ENCODE measurements around the gene CYP4F22. TPM values are rescaled to one million over a fixed set of nuclear protein-coding genes. Genes with fewer than 3 reads are reported as not detected.

Gene CYP4F22
- total RNA-seq, 1 experiment from 2014 or later, result 4.9 TPM

DNA sequence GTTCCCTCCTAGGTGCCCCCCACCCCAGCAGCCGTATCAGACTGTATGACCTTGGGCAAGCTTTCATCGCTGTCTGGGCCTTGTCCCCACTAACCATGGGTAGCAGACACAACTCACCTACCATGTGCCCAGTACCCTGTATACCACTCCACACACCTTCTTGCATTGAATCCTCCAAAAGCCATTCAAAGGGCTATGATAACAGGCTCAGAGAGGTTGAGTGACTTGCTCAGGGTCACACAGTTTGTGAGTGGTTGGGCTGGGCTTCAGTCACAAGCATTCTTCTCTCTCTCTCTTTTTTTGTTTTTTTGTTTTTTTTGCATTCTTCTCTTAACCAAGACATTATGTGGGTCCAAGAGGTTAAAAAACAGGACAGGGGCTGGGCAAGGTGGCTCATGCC, 46.6 kb upstream of the CYP4F22 start (continued):
- TF ChIP-seq, protein P1, sequence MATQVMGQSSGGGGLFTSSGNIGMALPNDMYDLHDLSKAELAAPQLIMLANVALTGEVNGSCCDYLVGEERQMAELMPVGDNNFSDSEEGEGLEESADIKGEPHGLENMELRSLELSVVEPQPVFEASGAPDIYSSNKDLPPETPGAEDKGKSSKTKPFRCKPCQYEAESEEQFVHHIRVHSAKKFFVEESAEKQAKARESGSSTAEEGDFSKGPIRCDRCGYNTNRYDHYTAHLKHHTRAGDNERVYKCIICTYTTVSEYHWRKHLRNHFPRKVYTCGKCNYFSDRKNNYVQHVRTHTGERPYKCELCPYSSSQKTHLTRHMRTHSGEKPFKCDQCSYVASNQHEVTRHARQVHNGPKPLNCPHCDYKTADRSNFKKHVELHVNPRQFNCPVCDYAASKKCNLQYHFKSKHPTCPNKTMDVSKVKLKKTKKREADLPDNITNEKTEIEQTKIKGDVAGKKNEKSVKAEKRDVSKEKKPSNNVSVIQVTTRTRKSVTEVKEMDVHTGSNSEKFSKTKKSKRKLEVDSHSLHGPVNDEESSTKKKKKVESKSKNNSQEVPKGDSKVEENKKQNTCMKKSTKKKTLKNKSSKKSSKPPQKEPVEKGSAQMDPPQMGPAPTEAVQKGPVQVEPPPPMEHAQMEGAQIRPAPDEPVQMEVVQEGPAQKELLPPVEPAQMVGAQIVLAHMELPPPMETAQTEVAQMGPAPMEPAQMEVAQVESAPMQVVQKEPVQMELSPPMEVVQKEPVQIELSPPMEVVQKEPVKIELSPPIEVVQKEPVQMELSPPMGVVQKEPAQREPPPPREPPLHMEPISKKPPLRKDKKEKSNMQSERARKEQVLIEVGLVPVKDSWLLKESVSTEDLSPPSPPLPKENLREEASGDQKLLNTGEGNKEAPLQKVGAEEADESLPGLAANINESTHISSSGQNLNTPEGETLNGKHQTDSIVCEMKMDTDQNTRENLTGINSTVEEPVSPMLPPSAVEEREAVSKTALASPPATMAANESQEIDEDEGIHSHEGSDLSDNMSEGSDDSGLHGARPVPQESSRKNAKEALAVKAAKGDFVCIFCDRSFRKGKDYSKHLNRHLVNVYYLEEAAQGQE (IDR thresholded peaks at IDR 0.05; ENCODE audit: low read depth), result no peak
- no peak for TF ChIP-seq TCF7L2 (IDR thresholded peaks at IDR 0.05; ENCODE audit: borderline replicate concordance, extremely low read depth, insufficient read depth, insufficient read length)
- no peak for TF ChIP-seq RAD21 (IDR thresholded peaks at IDR 0.05; ENCODE audit: low read depth)
- no peak for TF ChIP-seq SIN3A (IDR thresholded peaks at IDR 0.05; ENCODE audit: low read depth)
- no peak for TF ChIP-seq EZH2phosphoT487 (IDR thresholded peaks at IDR 0.05; ENCODE audit: borderline replicate concordance)
- no peak for TF ChIP-seq ZFX (IDR thresholded peaks at IDR 0.05)

DNA sequence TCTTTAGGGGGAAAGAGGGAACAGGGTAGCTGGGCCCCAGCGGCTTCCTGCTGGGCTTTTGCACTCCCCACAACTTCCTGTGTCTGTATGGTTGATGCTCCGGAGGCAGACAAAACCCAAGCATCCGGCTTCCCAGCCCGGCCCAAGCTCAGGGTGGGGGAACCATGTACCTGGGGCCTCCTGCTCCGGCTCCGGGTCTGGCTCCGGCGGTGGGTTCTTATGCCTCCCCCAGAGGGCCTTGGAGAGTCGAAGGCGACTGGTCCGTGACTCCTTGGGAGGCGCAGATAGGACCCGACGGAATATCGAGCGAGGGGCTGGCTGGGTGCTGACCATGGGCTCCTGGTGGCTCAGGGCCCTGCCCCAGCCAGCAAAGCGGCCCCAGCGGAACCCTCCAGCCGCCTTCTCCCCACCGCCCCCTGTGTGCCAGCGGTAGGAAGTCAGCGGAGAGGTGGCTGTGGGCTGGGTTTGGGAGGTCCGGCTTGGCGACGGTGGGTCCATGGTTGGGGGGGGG, 44.4 kb upstream of the CYP4F22 start:
- H3K4me1 ChIP-seq (ENCODE audit: control insufficient read depth in 1 of 2, insufficient read depth in 2 of 2, low read length in 2 of 2), result peaks cover 0 to 7% of the 10 kb centered on the region in 2 experiments; a peak in 2 of 4 replicates
- ATAC-seq, result no peak
- DNase-seq (ENCODE audit: low read depth, low spot score), result no peak
- no peaks in the 10 kb centered on the region for H3K79me2 ChIP-seq (ENCODE audit: insufficient read depth, low read length)
- H3K9me2 ChIP-seq (ENCODE audit: insufficient read depth), result no peaks in the 10 kb centered on the region
- ChIA-PET RAD21 (ENCODE audit: low non-redundant PET in 1 of 2, low total read pairs in 2 of 2, uncharacterized antibody in 2 of 2, unreplicated experiment in 2 of 2) (no interaction called here), CTCF (interaction anchor here (2.1 kb wide), 1 partner anchor 10 kb away, joined by 4 read pairs; no protein-coding TSS in a partner anchor), POLR2A (interaction anchor here (1.5 kb wide), 1 partner anchor 10 kb away, joined by 3 read pairs; no protein-coding TSS in a partner anchor)
- H2AFZ ChIP-seq (ENCODE audit: low read depth, low read length, poor library complexity, severe bottlenecking), result no peak overlapping the region
- no peaks in the 10 kb centered on the region for H3K36me3 ChIP-seq (ENCODE audit: control insufficient read depth in 1 of 2, insufficient read depth in 2 of 2, low read length in 2 of 2)
- intact Hi-C loops (cut with micrococcal nuclease), result no loop called here
- no peak overlapping the region for H3K4me2 ChIP-seq (ENCODE audit: low read length)
- BruUV-seq (replicated peaks), result no TSS peak
- H3K9ac ChIP-seq (ENCODE audit: low read length), result no peak overlapping the region
- H3K27ac ChIP-seq (ENCODE audit: low read depth, low read length), result no peak overlapping the region
- no peaks in the 10 kb centered on the region for H3K9me3 ChIP-seq (ENCODE audit: control insufficient read depth in 1 of 2, insufficient read depth in 1 of 2, low read depth in 1 of 2, low read length in 2 of 2)
- no peak overlapping the region for H3K4me3 ChIP-seq (replicated peaks in 1 of 2; ENCODE audit: low read depth in 1 of 2, low read length in 2 of 2)
- H4K20me1 ChIP-seq (ENCODE audit: insufficient read depth), result no peaks in the 10 kb centered on the region
- no peaks in the 10 kb centered on the region for H3K27me3 ChIP-seq (ENCODE audit: insufficient read depth, low read length)
- TF ChIP-seq POLR2A (IDR thresholded peaks at IDR 0.05; ENCODE audit: borderline replicate concordance, extremely low read depth, insufficient read depth, insufficient read length) (no peak), ZNF274 (IDR thresholded peaks at IDR 0.05; ENCODE audit: low read depth, low read length) (no peak), CEBPB (IDR thresholded peaks at IDR 0.05; ENCODE audit: low read depth) (no peak), POLR2AphosphoS5 (IDR thresholded peaks at IDR 0.05; ENCODE audit: low read depth, low read length) (no peak), TCF7L2 (IDR thresholded peaks at IDR 0.05; ENCODE audit: borderline replicate concordance, extremely low read depth, insufficient read depth, insufficient read length) (no peak), EGR1 (IDR thresholded peaks at IDR 0.05; ENCODE audit: low read depth) (no peak), SIN3A (IDR thresholded peaks at IDR 0.05; ENCODE audit: low read depth) (no peak), ZFX (IDR thresholded peaks at IDR 0.05) (no peak), ELF1 (IDR thresholded peaks at IDR 0.05; ENCODE audit: borderline replicate concordance, low read depth) (no peak), RAD21 (IDR thresholded peaks at IDR 0.05; ENCODE audit: low read depth) (no peak)
- TF ChIP-seq, protein P1 (IDR thresholded peaks at IDR 0.05; ENCODE audit: low read depth), result no peak
- TF ChIP-seq, protein P2, sequence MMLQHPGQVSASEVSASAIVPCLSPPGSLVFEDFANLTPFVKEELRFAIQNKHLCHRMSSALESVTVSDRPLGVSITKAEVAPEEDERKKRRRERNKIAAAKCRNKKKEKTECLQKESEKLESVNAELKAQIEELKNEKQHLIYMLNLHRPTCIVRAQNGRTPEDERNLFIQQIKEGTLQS (IDR thresholded peaks at IDR 0.05), result no peak
- TF ChIP-seq, protein P3, sequence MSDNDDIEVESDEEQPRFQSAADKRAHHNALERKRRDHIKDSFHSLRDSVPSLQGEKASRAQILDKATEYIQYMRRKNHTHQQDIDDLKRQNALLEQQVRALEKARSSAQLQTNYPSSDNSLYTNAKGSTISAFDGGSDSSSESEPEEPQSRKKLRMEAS (IDR thresholded peaks at IDR 0.05), result no peak

Data from HCT116 (cell line).